Choroid plexus epithelial cell (primary cell): ENCODE measurements around the gene KCNQ5.

Experiments used
- DNase-seq: peaks from one replicate; pipeline ENCODE4 v3.0.0-alpha.2; 2010; ENCODE audit warnings: low read depth
- H3K4me3 ChIP-seq: 2 replicates; pipeline ENCODE4 v1.5.1; 2011; ENCODE audit warnings: low read depth, mild to moderate bottlenecking, control low read depth, low read length, moderate library complexity
- CTCF ChIP-seq: conservative IDR thresholded peaks from 2 replicates; pipeline ENCODE4 v1.5.1; 2011; ENCODE audit warnings: low read depth, mild to moderate bottlenecking, control low read depth, inconsistent platforms, low read length, moderate library complexity

The KCNQ5 gene

DNA sequence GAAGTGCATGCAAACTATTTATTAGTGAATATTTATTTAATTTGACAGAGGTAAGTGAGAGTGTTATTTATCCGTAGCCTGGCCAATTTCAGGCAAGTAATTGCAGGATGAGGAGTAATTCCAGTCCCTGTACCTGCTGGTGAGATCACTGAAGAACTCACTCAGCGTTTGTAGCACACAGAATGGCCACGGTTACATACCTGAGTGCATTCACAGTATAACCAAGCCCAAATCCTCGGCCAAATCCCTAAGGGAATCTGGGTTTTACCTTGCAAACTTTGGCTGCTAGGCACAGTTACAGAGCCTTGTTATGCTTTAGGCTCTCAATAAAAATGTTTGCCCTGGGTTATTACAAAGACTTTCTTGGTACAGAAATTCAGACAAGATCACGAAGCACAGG is 93.3 kb downstream of the KCNQ5 start:
- DNase-seq = no peak
- no peak for TF ChIP-seq CTCF

DNA sequence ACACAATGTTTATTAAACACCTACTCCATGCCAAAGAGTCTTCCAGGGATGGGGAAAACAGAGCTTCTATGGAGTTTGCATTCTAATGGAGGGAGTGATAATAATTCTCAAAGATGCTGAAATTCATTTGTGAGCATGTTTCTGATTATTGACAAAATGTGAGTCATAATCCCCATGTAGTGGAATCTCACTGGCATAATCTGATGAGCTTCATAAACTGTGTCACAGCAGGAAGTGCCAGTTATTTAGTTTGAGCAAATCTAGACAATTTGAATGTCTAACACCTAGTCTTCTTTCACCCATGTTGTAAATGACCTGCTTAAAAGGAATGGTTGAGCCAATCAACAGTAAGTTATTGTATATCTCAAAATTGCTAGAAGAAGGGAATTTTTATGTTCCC is 95.1 kb downstream of the KCNQ5 start:
- no peak for DNase-seq
- H3K4me3 ChIP-seq = no peak overlapping the region
- TF ChIP-seq CTCF = no peak

More for the DNA sequence above, 93.3 kb downstream of the KCNQ5 start:
- H3K4me3 ChIP-seq = no peak overlapping the region

- TF ChIP-seq CTCF = no peak
- no peak overlapping the region for H3K4me3 ChIP-seq
- peak; percentile 1 for DNase-seq
Observed at GRCh38 chr6:72720464-72720863, 98.6 kb downstream of the KCNQ5 start.

- H3K4me3 ChIP-seq = no peak overlapping the region
- DNase-seq = no peak
- no peak for TF ChIP-seq CTCF
Observed at GRCh38 chr6:72721346-72721745, 99.5 kb downstream of the KCNQ5 start.

GRCh38 chr6:72724545-72724944 is 102.7 kb downstream of the KCNQ5 start:
- no peak overlapping the region for H3K4me3 ChIP-seq
- no peak for DNase-seq
- TF ChIP-seq CTCF = no peak

DNA sequence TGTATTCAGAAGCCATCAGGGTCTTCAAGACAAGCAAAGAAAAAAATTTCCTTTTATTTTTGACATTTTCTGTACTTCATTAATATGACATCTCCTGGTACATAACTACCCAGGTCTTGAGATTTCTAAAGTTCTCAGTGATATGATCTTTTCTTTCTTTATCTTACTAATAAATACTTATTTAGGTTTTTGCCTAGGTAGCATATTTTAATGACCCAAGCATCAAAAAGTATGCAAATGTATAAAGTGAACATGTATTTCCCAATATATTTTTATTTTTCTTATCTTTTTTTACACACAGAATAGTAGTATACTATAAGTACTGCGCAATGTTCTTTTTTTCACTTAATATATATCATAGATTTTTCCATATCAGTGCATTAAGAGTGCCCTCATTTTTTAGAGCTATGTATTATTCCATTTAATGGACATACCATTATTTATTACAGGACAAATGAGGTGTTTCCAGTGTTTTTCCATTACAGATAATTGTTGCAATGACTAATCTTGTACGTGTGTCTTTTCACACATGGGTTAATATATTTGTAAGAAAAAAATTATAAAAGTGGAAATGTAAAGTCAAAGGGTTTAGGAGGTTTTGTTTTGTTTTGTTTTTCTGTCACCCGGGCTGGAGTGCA is 107.0 kb downstream of the KCNQ5 start:
- TF ChIP-seq CTCF = no peak
- no peak overlapping the region for H3K4me3 ChIP-seq
- no peak for DNase-seq

GRCh38 chr6:72733045-72733444 is 111.2 kb downstream of the KCNQ5 start:
- no peak for TF ChIP-seq CTCF
- H3K4me3 ChIP-seq = no peak overlapping the region
- DNase-seq = no peak
